ENCODE results near the gene MOSPD3.

The MOSPD3 gene

GRCh38 chr7:100584683-100585510 is 27.4 kb upstream of the MOSPD3 start:
- peak overlapping the region; percentile 84 for H3K4me3 ChIP-seq (ENCODE audit: low read length)
- 4% methylated on average over 18 of the region's 20 CpGs for WGBS
- H3K36me3 ChIP-seq (ENCODE audit: insufficient read depth, low read length), result peaks cover 26% of the 10 kb centered on the region
- no peaks in the 10 kb centered on the region for H3K9me3 ChIP-seq (ENCODE audit: insufficient read depth, low read depth, low read length)
- peak overlapping the region; percentile 90 for H3K9ac ChIP-seq (ENCODE audit: low read depth, low read length)
- peaks cover 22% of the 10 kb centered on the region for H3K4me1 ChIP-seq (ENCODE audit: insufficient read depth, low read length)
- H3K27ac ChIP-seq (ENCODE audit: low read depth, low read length), result peak overlapping the region; percentile 95; the same call in 1 of the 2 replicates
- H3K27me3 ChIP-seq (ENCODE audit: insufficient read depth, low read length), result no peaks in the 10 kb centered on the region

DNA sequence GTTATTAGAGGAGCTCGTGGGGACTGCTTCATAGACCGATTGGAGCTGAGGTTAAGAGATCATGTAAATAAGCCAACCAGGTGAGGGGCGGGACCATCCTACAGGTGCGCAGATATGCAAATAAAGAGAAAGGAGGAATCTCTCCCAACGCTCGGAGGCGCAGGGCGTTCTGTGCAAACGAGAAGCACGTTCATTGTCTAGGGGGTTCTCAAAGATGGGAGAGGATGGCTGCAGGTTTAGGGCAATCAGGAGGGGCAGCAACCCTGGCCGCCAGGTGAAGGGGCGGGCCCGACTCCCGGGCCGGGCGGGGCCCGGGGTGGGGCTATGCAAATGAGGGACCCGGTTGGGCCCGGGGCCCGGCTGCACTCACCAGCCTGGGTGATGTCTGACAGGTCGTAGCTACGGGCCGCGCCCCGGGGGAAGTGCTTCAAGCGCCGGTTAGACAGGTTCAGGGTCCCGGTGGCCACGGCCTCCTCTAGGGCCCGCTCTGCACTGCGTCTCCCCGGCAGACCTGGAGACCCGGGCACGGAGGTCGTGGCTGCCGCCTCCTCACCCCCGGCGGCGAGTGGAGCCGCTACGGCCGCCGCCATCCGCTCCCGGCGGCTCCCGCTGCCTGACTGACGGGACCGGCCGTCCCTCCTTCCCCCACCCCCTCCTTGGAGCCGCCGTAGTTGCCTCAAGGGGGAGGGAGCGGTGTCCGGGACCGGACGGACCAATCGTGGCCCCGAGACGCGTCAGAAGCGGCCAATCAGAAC is 26.7 kb upstream of the MOSPD3 start, which contains the start of gene LRCH4:
TSS of gene LRCH4 (minus strand) at position 619 of the 755 bp plus-strand sequence. CDS start at position 590, 29 bp downstream.
- Histone ChIP-seq H3K9me3 (ENCODE audit: insufficient read depth, low read depth, low read length) (no peaks in the 10 kb centered on the region), H3K9ac (ENCODE audit: low read depth, low read length) (peak within 1 kb of the TSS; percentile 90), H3K36me3 (ENCODE audit: insufficient read depth, low read length) (peaks cover 18% of the 10 kb centered on the region), H3K27me3 (ENCODE audit: insufficient read depth, low read length) (no peaks in the 10 kb centered on the region), H3K4me1 (ENCODE audit: insufficient read depth, low read length) (peaks cover 25% of the 10 kb centered on the region), H3K27ac (ENCODE audit: low read depth, low read length) (peak within 1 kb of the TSS; percentile 95), H3K4me3 (ENCODE audit: low read length) (peak within 1 kb of the TSS; percentile 84)
- WGBS, result under 1% methylated on average over 61 of the region's 61 CpGs

- Histone ChIP-seq H3K36me3 (ENCODE audit: insufficient read depth, low read length) (peaks cover 11% of the 10 kb centered on the region), H3K9ac (ENCODE audit: low read depth, low read length) (peak within 1 kb of the TSS; percentile 90), H3K4me3 (ENCODE audit: low read length) (peak within 1 kb of the TSS; percentile 84), H3K9me3 (ENCODE audit: insufficient read depth, low read depth, low read length) (no peaks in the 10 kb centered on the region), H3K27me3 (ENCODE audit: insufficient read depth, low read length) (no peaks in the 10 kb centered on the region; the same call in 1 of the 2 replicates), H3K27ac (ENCODE audit: low read depth, low read length) (peak within 1 kb of the TSS; percentile 95), H3K4me1 (ENCODE audit: insufficient read depth, low read length) (peaks cover 25% of the 10 kb centered on the region)
- WGBS, result under 1% methylated on average over 53 of the region's 53 CpGs
Observed at GRCh38 chr7:100586266-100587025, 25.9 kb upstream of the MOSPD3 start, which contains the start of gene FBXO24. FBXO24 (plus strand) TSS chr7:100586328; CDS start chr7:100586626, 298 bp downstream.

DNA sequence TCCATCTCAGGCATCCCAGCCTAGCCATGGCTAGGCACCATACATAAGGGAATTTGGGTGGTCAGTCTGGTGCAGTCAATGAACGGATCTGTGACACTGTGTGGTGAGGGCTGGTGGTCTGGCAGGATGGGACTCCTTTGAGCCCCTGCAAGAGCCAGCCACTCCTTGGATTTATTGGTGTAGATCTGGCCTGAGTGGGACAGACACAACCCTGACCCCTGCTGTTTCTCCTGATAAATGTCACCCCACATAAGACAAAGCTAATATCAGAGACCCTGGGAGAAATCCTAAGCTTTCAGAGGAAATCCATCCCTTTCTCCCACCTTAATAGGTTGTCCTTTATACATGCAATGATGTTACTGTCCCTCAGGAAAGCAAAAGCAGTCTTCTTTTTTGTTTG is 23.9 kb upstream of the MOSPD3 start:
- WGBS, result 91% methylated on average over 1 of the region's 1 CpG
- Histone ChIP-seq H3K27ac (ENCODE audit: low read depth, low read length) (no peak overlapping the region), H3K9me3 (ENCODE audit: insufficient read depth, low read depth, low read length) (no peaks in the 10 kb centered on the region), H3K27me3 (ENCODE audit: insufficient read depth, low read length) (no peaks in the 10 kb centered on the region; the same call in 1 of the 2 replicates), H3K36me3 (ENCODE audit: insufficient read depth, low read length) (no peaks in the 10 kb centered on the region), H3K4me1 (ENCODE audit: insufficient read depth, low read length) (peaks cover 24% of the 10 kb centered on the region), H3K9ac (ENCODE audit: low read depth, low read length) (no peak overlapping the region), H3K4me3 (ENCODE audit: low read length) (no peak overlapping the region)

DNA sequence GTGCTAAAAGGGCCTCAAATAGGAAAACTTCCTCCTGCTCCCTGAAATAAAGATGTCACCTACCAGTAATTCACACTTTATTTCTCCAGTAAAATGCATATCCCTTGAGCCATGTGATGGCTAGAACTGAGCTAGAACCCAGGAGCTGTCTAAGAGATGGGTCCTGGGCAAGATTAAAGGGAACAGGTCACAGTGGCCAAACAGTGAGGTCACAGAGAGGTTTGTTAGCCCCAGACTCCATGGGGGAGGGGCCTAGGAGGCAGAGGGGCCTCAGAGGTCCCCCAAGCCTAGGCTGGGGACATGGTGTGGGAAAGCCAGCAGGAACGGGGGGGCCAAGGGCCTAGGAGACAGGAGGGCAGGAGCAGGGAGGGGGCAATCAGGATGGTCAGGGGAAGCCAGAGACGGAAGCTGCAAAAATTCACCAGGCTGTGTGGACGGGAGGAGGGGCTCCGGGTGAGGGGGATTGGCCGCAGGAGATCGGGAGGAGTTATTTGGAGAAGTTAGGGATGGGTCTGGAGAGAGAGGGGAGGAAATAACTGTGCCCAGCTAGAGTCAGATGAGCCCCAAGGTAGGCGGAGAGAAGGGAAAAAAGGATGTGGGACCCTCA is 22.9 kb upstream of the MOSPD3 start:
- H3K36me3 ChIP-seq (ENCODE audit: insufficient read depth, low read length), result no peaks in the 10 kb centered on the region
- H3K4me1 ChIP-seq (ENCODE audit: insufficient read depth, low read length), result peaks cover 17% of the 10 kb centered on the region
- 23% methylated on average over 7 of the region's 7 CpGs for WGBS
- H3K9me3 ChIP-seq (ENCODE audit: insufficient read depth, low read depth, low read length), result no peaks in the 10 kb centered on the region
- no peak overlapping the region for H3K27ac ChIP-seq (ENCODE audit: low read depth, low read length)
- no peaks in the 10 kb centered on the region; the same call in 1 of the 2 replicates for H3K27me3 ChIP-seq (ENCODE audit: insufficient read depth, low read length)
- no peak overlapping the region for H3K9ac ChIP-seq (ENCODE audit: low read depth, low read length)
- peak overlapping the region; percentile 7; the same call in 1 of the 2 replicates for H3K4me3 ChIP-seq (ENCODE audit: low read length)

GRCh38 chr7:100590077-100590737 is 22.1 kb upstream of the MOSPD3 start:
- Histone ChIP-seq H3K36me3 (ENCODE audit: insufficient read depth, low read length) (no peaks in the 10 kb centered on the region), H3K27ac (ENCODE audit: low read depth, low read length) (no peak overlapping the region), H3K4me3 (ENCODE audit: low read length) (peak overlapping the region; percentile 7; the same call in 1 of the 2 replicates), H3K27me3 (ENCODE audit: insufficient read depth, low read length) (no peaks in the 10 kb centered on the region; the same call in 1 of the 2 replicates), H3K9me3 (ENCODE audit: insufficient read depth, low read depth, low read length) (no peaks in the 10 kb centered on the region), H3K9ac (ENCODE audit: low read depth, low read length) (0 out of 2 replicates have a peak overlapping the region, but pooled peaks have one; percentile 5), H3K4me1 (ENCODE audit: insufficient read depth, low read length) (peaks cover 11% of the 10 kb centered on the region)
- 81% methylated on average over 20 of the region's 20 CpGs for WGBS

DNA sequence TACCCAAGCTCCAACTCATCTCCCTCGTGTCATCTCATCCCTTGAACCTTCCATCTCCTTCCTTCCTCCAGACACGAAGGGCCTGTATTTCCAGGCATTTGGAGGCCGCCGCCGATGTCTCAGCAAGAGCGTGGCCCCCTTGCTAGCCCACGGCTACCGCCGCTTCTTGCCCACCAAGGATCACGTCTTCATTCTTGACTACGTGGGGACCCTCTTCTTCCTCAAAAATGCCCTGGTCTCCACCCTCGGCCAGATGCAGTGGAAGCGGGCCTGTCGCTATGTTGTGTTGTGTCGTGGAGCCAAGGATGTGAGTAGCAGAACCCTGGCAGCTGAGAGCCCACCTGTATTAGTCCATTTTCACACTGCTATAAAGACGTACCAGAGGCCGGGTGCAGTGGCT is 20.7 kb upstream of the MOSPD3 start:
- Histone ChIP-seq H3K27me3 (ENCODE audit: insufficient read depth, low read length) (no peaks in the 10 kb centered on the region; the same call in 1 of the 2 replicates), H3K4me3 (ENCODE audit: low read length) (no peak overlapping the region), H3K36me3 (ENCODE audit: insufficient read depth, low read length) (peaks cover 7% of the 10 kb centered on the region; the same call in 1 of the 2 replicates), H3K4me1 (ENCODE audit: insufficient read depth, low read length) (peaks cover 11% of the 10 kb centered on the region), H3K9ac (ENCODE audit: low read depth, low read length) (no peak overlapping the region), H3K27ac (ENCODE audit: low read depth, low read length) (no peak overlapping the region), H3K9me3 (ENCODE audit: insufficient read depth, low read depth, low read length) (no peaks in the 10 kb centered on the region)
- 93% methylated on average over 17 of the region's 17 CpGs for WGBS

DNA sequence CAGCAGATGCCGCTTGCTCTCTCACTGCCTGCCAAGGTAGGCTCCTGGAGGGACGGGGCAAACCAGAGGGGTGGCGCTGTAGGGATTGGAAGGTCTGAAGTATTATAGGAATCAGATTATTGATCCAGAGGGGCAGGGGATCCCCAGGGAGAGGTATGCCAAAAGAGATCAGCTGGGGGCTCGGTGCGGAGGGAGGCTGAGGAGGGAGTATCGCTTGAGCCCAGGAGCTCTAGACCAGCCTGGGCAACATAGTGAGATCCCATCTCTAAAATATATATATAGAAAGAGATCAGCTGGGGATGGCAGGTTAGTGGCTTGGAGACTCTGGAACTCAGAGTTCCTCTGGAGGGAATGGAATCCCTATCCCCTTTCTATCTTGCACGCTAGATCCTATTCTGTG is 17.2 kb upstream of the MOSPD3 start:
- peaks cover under 1% of the 10 kb centered on the region; the same call in 1 of the 2 replicates for H3K4me1 ChIP-seq (ENCODE audit: insufficient read depth, low read length)
- WGBS, result 95% methylated on average over 6 of the region's 7 CpGs
- no peak overlapping the region for H3K4me3 ChIP-seq (ENCODE audit: low read length)
- H3K9ac ChIP-seq (ENCODE audit: low read depth, low read length), result no peak overlapping the region
- no peaks in the 10 kb centered on the region for H3K9me3 ChIP-seq (ENCODE audit: insufficient read depth, low read depth, low read length)
- peaks cover 7% of the 10 kb centered on the region; the same call in 1 of the 2 replicates for H3K36me3 ChIP-seq (ENCODE audit: insufficient read depth, low read length)
- no peak overlapping the region for H3K27ac ChIP-seq (ENCODE audit: low read depth, low read length)
- H3K27me3 ChIP-seq (ENCODE audit: insufficient read depth, low read length), result no peaks in the 10 kb centered on the region; the same call in 1 of the 2 replicates

- WGBS, result 95% methylated on average over 4 of the region's 4 CpGs
- H3K27ac ChIP-seq (ENCODE audit: low read depth, low read length), result no peak overlapping the region
Observed at GRCh38 chr7:100598425-100598824, 13.9 kb upstream of the MOSPD3 start.

More at GRCh38 chr7:100598425-100598824, 13.9 kb upstream of the MOSPD3 start:
- H3K9me3 ChIP-seq (ENCODE audit: insufficient read depth, low read depth, low read length), result no peaks in the 10 kb centered on the region
- peaks cover 11% of the 10 kb centered on the region for H3K4me1 ChIP-seq (ENCODE audit: insufficient read depth, low read length)
- H3K36me3 ChIP-seq (ENCODE audit: insufficient read depth, low read length), result peaks cover 7% of the 10 kb centered on the region; the same call in 1 of the 2 replicates
- no peaks in the 10 kb centered on the region for H3K27me3 ChIP-seq (ENCODE audit: insufficient read depth, low read length)
- H3K4me3 ChIP-seq (ENCODE audit: low read length), result no peak overlapping the region
- no peak overlapping the region for H3K9ac ChIP-seq (ENCODE audit: low read depth, low read length)

All from HUES64 (cell line).